Measurements from ENCODE around the gene MYO1B.

Gene MYO1B

DNA sequence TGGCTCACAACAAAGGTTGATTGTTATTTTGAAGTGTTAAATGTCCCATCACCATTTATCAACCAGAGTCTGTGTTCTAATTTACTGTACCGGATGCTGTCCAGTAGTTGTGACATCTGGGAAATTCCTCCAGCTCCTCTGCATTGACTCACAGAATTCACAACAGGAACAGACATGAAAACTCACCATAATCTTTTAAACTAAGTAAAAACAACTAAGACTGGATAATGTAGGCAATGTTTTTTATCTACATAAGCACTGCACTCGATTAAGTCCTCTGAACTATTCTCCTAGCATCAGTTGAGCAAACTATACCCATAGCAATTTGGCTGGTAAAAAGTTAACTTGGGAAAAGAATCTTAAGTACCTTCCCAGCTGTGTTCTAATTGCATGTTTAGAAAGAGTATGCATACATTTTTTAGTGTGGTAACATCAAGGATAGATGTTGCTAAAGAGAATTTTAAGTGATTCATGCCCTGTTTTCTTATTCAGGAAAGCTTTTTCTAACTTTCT, 42.9 kb upstream of the MYO1B start:
- TF ChIP-seq, protein P1, sequence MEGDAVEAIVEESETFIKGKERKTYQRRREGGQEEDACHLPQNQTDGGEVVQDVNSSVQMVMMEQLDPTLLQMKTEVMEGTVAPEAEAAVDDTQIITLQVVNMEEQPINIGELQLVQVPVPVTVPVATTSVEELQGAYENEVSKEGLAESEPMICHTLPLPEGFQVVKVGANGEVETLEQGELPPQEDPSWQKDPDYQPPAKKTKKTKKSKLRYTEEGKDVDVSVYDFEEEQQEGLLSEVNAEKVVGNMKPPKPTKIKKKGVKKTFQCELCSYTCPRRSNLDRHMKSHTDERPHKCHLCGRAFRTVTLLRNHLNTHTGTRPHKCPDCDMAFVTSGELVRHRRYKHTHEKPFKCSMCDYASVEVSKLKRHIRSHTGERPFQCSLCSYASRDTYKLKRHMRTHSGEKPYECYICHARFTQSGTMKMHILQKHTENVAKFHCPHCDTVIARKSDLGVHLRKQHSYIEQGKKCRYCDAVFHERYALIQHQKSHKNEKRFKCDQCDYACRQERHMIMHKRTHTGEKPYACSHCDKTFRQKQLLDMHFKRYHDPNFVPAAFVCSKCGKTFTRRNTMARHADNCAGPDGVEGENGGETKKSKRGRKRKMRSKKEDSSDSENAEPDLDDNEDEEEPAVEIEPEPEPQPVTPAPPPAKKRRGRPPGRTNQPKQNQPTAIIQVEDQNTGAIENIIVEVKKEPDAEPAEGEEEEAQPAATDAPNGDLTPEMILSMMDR (IDR thresholded peaks at IDR 0.05; ENCODE audit: insufficient read depth, low read length, poor library complexity, severe bottlenecking) = no peak
- H3K4me3 ChIP-seq (replicated peaks; ENCODE audit: low read depth, low read length) = no peak overlapping the region
- no peak for DNase-seq (ENCODE audit: extremely low read depth, insufficient read length)
- no peaks in the 10 kb centered on the region for H3K36me3 ChIP-seq (ENCODE audit: control insufficient read depth, insufficient read depth, low read length)
- H3K27me3 ChIP-seq (replicated peaks; ENCODE audit: control insufficient read depth, insufficient read depth, low read length) = no peaks in the 10 kb centered on the region

DNA sequence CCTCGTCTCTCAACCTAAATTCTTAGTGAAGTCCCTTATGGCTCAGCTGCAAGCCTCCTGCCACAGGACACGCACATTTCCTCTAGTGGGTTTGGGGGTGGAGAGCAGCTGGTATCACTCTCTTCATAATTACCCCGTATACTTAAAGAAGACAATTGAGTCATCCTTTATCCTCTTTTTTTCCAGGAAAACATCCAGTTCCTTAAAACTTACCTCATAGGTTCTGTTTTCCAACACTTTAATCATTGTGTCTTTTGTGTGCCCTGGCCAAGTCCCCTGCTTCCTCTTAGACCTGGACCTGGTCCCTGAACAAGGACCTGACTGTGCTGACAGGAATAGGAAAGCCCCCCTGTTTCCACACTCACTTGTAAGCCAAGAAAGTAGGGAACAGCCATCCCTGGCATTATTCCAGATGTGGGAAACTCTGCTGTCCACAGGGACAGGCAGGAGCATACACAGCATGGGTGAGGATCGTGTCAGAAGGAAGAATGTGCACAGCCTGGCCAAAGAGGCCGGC, 42.3 kb upstream of the MYO1B start:
- DNase-seq (ENCODE audit: extremely low read depth, insufficient read length) = no peak
- no peaks in the 10 kb centered on the region for H3K27me3 ChIP-seq (replicated peaks; ENCODE audit: control insufficient read depth, insufficient read depth, low read length)
- TF ChIP-seq, protein P1 (IDR thresholded peaks at IDR 0.05; ENCODE audit: insufficient read depth, low read length, poor library complexity, severe bottlenecking) = no peak
- H3K4me3 ChIP-seq (replicated peaks; ENCODE audit: low read depth, low read length) = no peak overlapping the region
- no peaks in the 10 kb centered on the region for H3K36me3 ChIP-seq (ENCODE audit: control insufficient read depth, insufficient read depth, low read length)

DNA sequence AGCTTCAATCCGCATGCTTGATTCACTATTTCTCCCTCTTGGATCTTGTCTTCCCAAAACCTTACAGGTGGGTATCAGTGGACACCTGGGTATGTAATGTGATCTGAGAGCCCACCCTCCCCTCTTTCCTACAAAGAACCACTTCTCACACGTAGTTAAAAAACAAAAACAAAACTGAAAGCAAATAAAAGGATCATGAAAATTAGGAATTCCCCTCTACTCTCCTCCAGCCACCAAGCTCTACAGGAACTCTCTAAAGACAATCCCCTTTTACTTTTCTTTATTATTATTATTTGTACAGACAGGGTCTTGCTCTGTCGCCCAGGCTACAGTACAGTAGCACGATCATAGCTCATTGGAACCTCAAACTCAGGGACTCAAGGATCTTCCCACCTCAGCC, 40.8 kb upstream of the MYO1B start:
- TF ChIP-seq, protein P1 (IDR thresholded peaks at IDR 0.05; ENCODE audit: insufficient read depth, low read length, poor library complexity, severe bottlenecking) = no peak
- Histone ChIP-seq H3K36me3 (ENCODE audit: control insufficient read depth, insufficient read depth, low read length) (no peaks in the 10 kb centered on the region), H3K4me3 (replicated peaks; ENCODE audit: low read depth, low read length) (no peak overlapping the region; the same call in 1 of the 2 replicates), H3K27me3 (replicated peaks; ENCODE audit: control insufficient read depth, insufficient read depth, low read length) (no peaks in the 10 kb centered on the region)
- no peak for DNase-seq (ENCODE audit: extremely low read depth, insufficient read length)

DNA sequence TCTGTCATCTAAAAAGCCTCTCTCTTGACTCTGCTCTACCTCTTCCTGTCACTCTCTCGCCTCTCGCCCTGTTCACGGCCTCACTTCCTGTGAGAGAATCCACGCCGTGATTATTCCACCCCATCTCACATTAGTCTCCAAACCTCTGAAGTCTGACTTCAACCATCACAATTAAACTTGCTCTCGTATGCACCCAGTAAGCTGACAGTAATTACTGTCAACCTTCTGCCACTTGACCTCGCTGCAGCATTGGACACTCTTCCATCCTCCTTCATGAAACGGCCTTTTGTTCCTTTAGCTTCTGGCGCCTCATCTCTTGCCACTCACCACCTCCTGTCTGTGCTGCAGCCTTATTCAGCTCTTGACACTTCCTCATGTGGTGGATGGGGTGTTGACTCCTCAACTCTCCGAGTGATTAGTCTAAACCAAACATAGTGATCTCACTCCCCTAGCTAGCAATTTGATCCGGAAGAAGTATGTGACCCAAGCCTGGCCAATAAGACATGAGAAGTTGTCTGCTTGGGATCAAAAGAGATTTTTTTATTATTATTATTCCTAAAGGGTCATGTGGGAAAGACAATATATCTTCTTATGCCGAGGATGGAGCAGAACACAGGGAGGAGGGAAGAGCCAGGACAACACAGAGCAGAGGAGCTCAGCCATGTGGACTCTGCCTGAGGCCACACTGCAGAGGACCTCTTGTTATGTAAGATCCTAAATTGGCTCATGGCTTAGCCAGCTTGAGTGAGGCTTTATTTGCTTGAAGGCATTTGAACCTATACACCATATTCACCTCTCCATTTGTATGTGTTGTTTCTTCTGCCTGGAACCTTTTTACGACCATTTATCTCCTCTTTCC, 38.4 kb upstream of the MYO1B start:
- no peak for DNase-seq (ENCODE audit: extremely low read depth, insufficient read length)
- TF ChIP-seq, protein P1 (IDR thresholded peaks at IDR 0.05; ENCODE audit: insufficient read depth, low read length, poor library complexity, severe bottlenecking) = no peak
- no peaks in the 10 kb centered on the region for H3K27me3 ChIP-seq (replicated peaks; ENCODE audit: control insufficient read depth, insufficient read depth, low read length)
- no peaks in the 10 kb centered on the region for H3K36me3 ChIP-seq (ENCODE audit: control insufficient read depth, insufficient read depth, low read length)
- no peak overlapping the region for H3K4me3 ChIP-seq (replicated peaks; ENCODE audit: low read depth, low read length)

DNA sequence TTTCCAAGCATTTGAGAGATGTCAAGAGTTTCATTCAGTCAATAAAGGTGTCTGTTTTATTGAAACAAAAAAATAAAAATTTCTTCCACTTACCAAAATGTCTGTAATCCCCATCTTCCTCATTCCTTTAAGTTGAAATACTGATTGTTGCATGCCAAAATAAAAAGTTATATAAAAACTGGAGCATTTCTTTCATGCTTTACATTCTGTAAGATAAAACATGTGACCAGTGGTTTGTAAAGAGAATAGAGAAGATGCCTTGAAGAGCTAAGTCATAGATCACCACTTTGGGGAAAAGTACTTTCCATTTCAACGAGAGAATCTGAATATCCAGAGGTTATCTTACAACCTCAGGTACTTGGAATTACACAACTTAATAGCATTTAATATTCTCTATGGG, 35.9 kb upstream of the MYO1B start:
- Histone ChIP-seq H3K27me3 (replicated peaks; ENCODE audit: control insufficient read depth, insufficient read depth, low read length) (no peaks in the 10 kb centered on the region; the same call in 1 of the 2 replicates), H3K36me3 (ENCODE audit: control insufficient read depth, insufficient read depth, low read length) (no peaks in the 10 kb centered on the region), H3K4me3 (replicated peaks; ENCODE audit: low read depth, low read length) (no peak overlapping the region)
- no peak for DNase-seq (ENCODE audit: extremely low read depth, insufficient read length)
- TF ChIP-seq, protein P1 (IDR thresholded peaks at IDR 0.05; ENCODE audit: insufficient read depth, low read length, poor library complexity, severe bottlenecking) = no peak

All from GM06990 (cell line).